Posterior vena cava (tissue), 2 donors: Measurements from ENCODE around the gene DLGAP1. TPM values are rescaled to one million over a fixed set of nuclear protein-coding genes. Genes with fewer than 3 reads are reported as not detected.

Experiments used
- DNase-seq: peaks from one replicate; pipeline ENCODE4 v3.0.0-alpha.2; 2020; ENCODE audit warnings: low spot score
- intact Hi-C, 2 donors: fragments of 100-400 bp; cut with DNase I; formaldehyde crosslinking; loops; one replicate each; pipeline versions ENCODE4 v1.14.1 to v1.14.2; 2022 to 2023
- total RNA-seq, 2 donors: library from RNA; stranded (reverse); fragmentation: NEBNext Ultra II Directional; extraction: Animal tissue kit (Norgen Biotek cat#: 25700); gene quantifications; one replicate each; pipeline ENCODE4 v1.2.1, GENCODE V29; 2021
- donor health status: DM: yes; HTN: yes; CAD: no.
- donor health status: DM: yes; HTN: yes; CAD: no.

The DLGAP1 gene
- total RNA-seq, 2 donors from 2014 or later: 0.05 to 0.32 TPM

DNA sequence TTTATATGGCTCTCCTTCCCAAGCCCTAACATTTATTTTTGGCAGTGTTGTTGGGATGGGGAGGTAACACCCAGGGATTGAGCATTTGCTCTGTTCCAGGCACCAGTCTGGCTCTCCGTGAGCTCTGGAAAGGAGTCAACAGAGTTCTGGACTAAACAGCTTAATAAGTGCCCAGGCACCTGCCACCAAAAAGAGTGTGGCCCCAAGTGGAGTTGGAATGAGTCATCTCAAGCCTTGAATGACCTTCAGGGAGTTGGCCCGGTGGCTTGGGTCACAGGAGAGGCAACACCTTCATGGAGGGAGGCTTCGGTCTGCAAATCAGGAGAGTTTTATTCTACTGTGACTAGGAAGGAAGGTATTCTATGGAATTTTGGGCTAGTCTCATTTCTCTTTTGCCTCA is 203.2 kb downstream of the DLGAP1 start:
- intact Hi-C loops: no loop called here
- DNase-seq: no peak

GRCh38 chr18:4251206-4251605 is 203.9 kb downstream of the DLGAP1 start:
- intact Hi-C loops: no loop called here
- DNase-seq: no peak

DNA sequence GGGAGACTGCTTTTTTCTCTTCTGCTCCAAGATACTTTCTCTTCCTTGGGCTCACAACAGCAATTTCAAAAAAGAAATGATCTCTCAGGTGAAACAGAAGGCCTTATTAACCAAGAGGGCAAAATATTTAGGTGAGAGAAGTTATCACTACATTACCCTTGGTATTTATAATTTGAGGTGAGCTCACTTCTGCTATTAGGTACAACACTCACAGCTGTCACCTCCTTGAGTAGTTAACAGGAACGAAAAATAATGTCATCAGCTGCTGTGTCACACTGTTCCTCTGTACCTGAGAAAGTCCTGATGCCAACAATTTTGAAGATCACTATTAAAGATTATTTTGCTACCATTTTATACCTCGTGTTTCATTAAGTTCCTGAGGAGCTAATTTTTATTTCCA is 205.0 kb downstream of the DLGAP1 start:
- no peak for DNase-seq
- intact Hi-C loops: no loop called here

- no peak for DNase-seq
- intact Hi-C loops: no loop called here
Measured at GRCh38 chr18:4248686-4249085, 206.4 kb downstream of the DLGAP1 start.

- intact Hi-C loops: no loop called here
- DNase-seq: no peak
Measured at GRCh38 chr18:4246374-4246773, 208.7 kb downstream of the DLGAP1 start.

GRCh38 chr18:4245456-4245855 is 209.7 kb downstream of the DLGAP1 start:
- DNase-seq: no peak
- intact Hi-C loops: no loop called here

GRCh38 chr18:4242431-4243161 is 212.5 kb downstream of the DLGAP1 start:
- intact Hi-C loops: no loop called here
- DNase-seq: no peak

DNA sequence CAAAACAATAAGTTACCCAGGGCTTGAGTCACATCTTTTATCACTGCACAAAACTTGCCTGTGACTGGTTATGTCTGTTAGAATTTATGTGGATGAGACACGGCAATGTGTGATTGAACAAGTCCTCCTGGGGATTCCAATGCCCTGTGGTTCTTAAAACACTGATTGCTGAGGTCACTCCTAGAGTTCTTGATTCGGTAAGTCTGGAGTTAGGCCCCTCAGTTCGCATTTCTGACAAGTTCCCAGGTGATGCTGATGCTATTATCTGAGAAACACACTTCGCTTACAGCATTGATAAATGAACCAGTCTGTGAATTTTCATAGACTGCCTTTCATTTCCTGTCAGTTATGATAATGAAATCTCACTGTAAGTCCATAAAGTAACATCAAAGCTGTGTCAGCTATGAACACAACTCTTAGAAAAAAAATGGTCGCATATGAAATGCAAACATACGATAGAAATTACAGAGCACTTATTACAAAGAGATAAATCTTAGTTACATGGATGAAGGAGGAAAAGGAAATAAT is 214.0 kb downstream of the DLGAP1 start:
- intact Hi-C loops: no loop called here
- no peak for DNase-seq

DNA sequence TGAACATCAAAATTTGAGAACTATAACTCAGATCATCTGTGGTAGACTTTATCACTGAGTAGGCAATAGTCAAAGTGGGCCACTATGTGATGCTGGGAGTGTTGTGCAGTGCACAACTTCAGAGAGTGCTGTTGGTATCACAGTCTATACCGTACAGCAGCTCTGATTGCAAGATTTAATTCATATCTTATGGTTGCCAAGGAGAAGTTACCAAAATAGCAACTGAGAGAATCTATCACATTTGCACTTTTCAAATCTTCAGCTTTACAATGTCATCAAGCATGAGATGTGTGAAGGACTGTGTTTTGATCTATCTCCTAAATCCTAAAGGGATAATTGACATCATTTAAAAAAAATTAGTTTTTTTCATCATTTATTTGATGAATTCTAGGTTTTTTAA is 216.1 kb downstream of the DLGAP1 start:
- intact Hi-C loops: no loop called here
- DNase-seq: no peak

DNA sequence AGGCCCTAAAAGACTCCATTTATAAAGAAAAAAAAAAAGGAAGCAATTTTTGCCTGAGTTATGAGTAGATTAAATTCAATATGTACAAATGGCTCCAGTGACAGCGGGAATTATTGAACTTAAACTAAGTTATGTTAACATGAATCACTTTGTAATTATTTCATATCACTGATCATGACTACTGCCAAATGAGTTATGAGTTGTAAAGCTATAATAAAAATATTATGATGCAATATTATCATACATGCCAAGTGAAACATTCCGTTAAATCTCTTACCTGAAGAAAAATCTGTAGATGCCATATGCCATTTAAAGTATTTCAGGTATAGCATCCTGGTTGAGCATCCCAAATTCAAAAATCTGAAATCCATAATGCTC is 217.5 kb downstream of the DLGAP1 start:
- intact Hi-C loops: no loop called here

GRCh38 chr18:4236940-4237663 is 218.0 kb downstream of the DLGAP1 start:
- intact Hi-C loops: no loop called here

More for the DNA sequence above, 217.5 kb downstream of the DLGAP1 start:
- DNase-seq: no peak

GRCh38 chr18:4233468-4233867 is 221.6 kb downstream of the DLGAP1 start:
- intact Hi-C loops: loop anchor here in 1 of 2 donors (1.0 kb wide), 1 partner anchor 19 kb away; no protein-coding TSS in a partner anchor

More at GRCh38 chr18:4236940-4237663, 218.0 kb downstream of the DLGAP1 start:
- no peak for DNase-seq

GRCh38 chr18:4232656-4233055 is 222.5 kb downstream of the DLGAP1 start:
- no peak for DNase-seq
- intact Hi-C loops: loop anchor here in 1 of 2 donors (1.0 kb wide), 1 partner anchor 18 kb away; no protein-coding TSS in a partner anchor

More at GRCh38 chr18:4233468-4233867, 221.6 kb downstream of the DLGAP1 start:
- DNase-seq: no peak

DNA sequence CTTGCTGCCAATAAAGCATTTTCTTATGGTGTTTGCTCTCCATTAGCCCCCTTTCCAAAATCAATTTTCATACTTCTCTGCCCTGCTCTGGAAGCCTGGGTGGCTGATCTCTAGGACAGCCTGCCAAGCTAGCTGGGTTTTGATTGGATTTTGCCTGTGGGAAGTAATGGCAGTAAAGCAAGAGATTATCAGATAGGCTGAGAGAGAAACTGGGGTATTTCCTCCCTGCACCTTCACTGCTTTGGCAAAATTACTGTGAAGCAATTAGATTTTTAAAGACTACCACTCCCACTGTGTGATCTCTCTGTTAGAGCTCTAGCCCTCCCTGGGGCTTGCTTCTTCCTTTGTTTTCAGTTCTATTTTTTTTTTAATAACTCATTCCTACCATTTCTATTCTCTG is 223.8 kb downstream of the DLGAP1 start:
- no peak for DNase-seq
- intact Hi-C loops: no loop called here

GRCh38 chr18:4230450-4231168 is 224.5 kb downstream of the DLGAP1 start:
- intact Hi-C loops: no loop called here
- no peak for DNase-seq

- DNase-seq: no peak
- intact Hi-C loops: no loop called here
Measured at GRCh38 chr18:4224031-4224704, 230.9 kb downstream of the DLGAP1 start.

GRCh38 chr18:4211111-4211837 is 243.8 kb downstream of the DLGAP1 start:
- intact Hi-C loops: no loop called here
- no peak for DNase-seq

GRCh38 chr18:4208366-4208765 is 246.7 kb downstream of the DLGAP1 start:
- DNase-seq: no peak
- intact Hi-C loops: no loop called here
